A172 (cell line): ENCODE data around the gene RUNDC1. TPM values are rescaled to one million over a fixed set of nuclear protein-coding genes. Genes with fewer than 3 reads are reported as not detected.
"Not testable (repeated sequence)": the region's sequence is repeated elsewhere in the genome, so short reads cannot be mapped to it uniquely, and the experiment has no call there.

Source experiments
- DNase-seq: peaks from one replicate; pipeline ENCODE4 v3.0.0-alpha.2; 2015; ENCODE audit warnings: low spot score
- total RNA-seq: library from RNA; depleted of rRNA; stranded (reverse); fragments of >200 nt; shearing (Covaris generic); gene quantifications from 2 replicates; pipeline ENCODE4 v1.2.3, GENCODE V29; 2014; rRNA removed

RUNDC1 gene
- total RNA-seq, result 7.4 and 8.5 TPM in 2 replicates

DNA sequence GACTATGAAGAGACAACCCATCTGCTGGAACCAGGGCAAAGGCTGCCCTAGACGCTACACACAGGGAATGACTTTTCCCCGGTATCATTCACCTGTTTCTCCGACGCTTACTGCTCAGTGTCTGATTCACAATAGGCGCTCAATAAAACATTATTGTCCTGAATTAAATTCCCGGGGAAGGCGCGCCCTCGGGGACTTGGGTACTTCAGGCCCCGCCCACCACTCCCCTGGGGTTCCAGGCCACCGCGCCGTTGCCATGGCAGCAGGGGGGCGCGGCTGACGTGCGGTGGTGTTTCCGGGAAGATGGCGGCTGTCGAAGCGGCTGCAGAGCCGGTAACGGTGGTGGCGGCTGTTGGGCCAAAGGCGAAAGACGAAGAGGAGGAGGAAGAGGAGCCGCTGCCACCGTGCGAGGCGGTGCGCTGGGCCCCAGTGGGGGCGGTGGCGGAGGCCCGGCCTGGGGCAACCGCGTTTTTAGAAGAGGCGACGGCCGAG, at the start of gene RUNDC1:
TSS of gene RUNDC1 (plus strand) at position 292 of the 492 bp plus-strand sequence. CDS start at position 304, 12 bp downstream.
- DNase-seq, result peak; percentile 79

DNA sequence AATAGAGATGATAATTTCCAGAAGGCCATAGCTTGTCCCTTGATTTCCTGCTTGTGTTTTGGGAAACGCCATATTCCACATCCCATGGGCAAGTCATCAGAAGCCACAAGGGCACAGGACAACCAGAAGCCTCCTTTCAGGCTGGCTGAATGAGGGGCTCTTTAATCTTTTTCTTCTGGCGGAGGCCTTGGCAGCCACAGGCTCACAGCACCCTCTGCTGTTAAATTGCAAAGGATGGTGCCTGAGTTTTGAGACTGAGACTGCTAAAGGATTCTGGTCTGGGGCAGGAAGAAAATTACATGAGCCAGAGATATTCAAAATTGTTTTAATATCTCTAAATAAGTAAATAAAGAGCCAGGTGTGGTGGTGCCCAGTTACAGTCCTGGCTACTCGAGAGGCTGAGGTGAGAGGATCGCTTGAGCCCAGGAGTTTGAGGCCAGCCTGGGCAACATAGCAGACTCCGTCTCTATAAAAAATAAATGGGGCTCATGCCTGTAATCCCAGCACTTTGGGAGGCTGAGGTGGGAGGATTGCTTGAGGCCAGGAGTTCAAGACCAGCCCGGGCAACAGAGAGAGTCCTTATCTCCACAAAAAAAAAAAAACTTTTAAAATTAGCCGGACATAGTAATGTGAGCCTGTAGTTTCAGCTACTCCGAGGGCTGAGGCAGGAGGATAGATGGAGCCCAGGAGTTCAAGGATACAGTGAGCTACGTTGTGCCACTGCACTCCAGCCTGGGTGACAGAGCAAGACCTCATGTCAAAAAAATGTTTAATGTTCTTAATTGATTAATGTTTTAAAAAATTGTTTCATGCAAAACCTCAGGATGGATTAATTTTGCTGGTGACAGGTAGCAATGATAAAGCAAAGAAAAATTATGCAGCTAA, 42.4 kb upstream of the RUNDC1 start:
- peak; percentile 55 for DNase-seq

DNA sequence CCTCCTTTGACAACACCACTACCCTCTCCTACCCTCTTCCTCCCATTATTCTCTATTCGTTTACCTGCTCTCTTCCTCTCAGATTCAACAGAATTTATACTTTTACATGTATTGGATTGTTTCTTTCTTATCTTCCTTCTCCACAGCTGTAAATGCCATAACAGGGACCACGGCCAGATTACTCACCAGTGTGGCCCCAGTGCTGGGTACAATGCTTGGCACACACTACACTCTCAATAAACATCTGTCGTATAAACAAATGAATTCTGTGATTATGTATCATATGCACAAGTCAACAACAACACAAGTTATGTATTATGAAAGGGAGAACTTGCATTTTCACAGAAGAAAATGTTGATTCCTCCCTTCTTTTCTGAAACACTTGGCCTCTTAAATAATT, 36.2 kb upstream of the RUNDC1 start:
- DNase-seq, result no peak

DNA sequence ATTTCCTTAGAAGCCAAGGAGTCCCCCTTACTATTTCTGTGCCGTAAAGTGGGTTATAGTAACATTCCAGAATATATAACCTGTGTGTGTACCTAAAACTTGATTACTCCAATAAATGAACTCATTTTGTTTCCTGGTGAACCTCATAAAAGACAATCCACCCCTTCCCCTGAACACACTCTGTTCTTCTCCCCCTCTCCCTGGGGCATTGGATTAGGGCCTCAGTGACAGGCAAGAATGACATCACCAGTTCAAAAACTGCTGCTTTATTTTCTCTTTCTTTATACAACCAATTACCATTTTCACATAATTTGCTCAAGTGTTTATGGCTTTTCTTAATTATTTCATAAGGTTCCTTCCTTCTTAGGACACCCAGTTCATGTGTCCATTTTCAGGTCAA, 33.6 kb upstream of the RUNDC1 start:
- DNase-seq, result no peak

DNA sequence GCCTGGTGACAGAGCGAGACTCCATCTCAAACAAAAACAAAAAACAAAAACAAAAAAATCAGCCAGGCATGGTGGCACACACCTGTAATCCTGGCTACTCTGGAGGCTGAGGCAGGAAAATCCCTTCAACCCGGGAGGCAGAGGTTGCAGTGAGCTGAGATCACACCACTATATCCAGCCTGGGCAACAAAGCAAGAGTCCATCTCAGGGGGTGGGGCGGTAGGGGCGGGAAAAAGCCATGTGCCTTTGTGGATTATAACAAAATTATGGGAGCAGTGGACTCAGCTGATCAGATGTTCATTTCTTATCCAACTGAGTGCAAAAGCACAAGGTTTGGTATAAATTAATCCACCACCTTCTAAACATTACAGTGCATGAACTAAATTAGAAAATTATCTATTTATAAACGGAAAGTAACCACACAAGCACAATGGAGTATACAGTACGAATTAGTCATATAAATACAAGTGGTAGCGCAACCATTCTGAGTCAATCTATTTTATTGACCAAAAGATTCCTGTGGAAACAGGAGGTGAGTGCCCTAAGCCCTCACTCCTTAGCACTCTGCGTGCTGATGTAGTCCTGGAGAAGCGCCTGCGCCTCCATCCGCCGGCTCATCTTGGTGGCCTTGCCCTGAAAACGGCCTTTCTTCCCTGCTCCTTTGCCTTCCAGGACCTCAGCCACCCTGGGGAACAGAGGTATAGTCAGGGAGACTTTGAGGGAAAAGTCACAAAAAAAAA, 30.2 kb upstream of the RUNDC1 start:
- DNase-seq, result no peak

DNA sequence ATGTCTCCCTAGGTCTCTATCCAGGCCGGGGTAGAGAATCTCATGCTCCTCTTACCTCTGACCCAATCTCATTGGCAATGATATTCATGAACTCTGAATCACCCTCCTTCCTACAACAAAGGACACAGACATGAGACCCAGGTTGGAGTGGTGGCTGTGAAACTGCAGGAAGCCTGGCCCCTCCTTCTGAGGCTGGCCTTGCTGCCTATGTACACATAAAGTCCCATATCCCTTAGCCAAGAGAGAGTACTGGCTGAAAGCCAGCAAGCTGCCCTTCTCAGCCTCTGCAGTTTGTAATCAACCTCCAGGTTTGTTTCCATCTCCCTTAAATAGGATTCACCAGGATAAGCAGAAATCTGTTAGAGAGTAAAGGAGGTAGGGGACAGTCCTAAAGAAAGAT, 26.7 kb upstream of the RUNDC1 start:
- DNase-seq, result no peak

DNA sequence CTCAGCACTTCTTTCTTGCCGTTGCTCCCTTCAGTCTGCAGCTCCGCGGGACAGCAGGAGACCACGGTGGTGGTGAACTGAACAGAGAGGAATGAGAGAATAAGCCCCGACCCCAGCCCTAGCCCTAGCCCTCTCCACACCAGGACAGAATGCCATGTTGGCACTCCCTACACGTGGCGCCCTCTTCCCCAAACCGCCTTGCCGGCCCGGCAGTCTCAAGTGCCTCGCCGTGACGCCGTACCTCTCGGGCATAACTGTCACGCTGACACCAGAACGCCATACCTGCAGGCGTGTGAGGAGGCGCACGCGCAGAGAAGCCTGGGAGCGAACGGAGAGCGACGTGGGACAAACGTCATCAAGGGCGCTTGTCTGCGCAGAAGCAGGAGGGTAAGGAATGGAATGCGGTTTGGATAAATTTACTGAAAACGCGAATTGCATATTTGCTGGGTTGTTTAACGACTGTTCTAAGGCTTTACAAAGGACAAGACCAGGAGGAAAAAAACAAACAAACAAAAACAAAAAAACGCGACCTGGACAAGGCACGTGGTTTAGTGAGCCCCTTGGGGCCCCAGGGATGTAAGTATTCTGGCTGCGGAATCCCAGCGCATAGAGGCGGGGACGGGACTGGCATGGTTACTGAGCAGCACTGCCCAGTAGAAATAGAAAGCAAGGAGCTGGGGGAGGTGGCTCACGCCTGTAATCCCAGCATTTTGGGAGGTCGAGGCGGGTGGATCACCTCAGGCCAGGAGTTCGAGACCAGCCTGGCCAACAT, 16.0 kb upstream of the RUNDC1 start, which contains the start of gene AARSD1:
TSS of gene AARSD1 (minus strand) at position 294 of the 772 bp plus-strand sequence. CDS start at position 280, 14 bp downstream.
- peak; percentile 86 for DNase-seq

DNA sequence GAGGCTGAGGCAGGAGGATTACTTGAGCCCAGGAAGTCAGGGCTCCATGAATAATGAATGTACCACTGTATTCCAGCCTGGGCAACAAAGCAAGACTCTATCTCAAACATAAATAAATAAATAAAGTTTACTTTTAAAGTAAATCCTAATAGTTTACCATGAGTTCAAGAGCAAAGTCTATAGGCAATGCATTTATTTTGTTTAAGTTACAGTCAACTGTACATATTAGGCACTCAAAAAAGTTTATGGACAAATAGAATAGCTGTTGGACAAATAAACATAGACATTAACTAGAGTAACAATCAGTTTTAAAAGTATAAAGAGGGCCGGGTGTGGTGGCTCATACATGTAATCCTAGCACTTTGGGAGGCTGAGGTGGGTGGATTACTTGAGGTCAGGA, 12.4 kb upstream of the RUNDC1 start:
- no peak for DNase-seq

DNA sequence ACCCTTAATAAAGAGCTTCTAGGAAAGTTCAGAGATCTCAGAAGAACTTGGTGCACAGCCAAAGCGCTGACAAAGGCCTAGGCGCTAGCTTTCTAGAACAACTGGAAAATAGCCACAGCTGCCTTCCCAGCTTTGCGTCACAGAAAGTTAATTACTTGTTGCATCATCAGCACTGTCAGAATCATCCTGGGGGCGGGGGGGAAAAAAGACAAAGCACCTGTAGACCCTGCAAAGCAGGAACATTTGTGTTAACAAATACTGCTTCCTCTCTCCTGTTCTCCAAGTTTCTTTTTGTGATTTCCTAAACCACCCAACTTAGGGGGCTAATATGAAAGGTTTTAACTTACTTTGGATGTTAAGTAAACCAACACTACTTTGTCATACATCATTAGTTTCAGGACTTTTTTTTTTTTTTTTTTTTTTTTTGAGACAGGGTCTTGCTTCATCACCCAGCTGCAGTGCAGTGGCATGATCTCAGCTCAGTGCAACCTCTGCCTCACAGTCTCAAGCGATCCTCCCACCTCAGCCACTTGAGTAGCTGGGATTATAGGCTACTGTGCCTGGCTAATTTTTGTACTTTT, 11.3 kb upstream of the RUNDC1 start:
- DNase-seq, result no peak

DNA sequence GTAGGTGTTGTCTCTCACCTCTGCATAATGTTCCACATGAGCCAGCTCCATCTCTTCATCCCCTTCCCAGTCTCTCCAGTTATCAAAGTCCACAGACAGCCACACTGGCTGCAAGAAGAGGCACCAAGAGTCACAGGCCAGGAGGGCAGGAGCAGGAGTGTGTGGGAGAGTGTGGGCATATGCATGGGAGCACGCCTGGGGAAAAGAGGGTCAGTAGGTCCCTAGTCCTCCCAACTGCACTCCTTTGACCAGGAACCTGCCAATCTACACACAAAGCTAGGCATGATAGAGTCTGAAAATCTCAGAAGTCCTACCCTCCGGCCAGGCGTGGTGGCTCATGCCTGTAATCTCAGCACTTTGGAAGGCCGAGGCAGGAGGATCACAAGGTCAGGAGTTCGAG, 8.8 kb upstream of the RUNDC1 start:
- no peak for DNase-seq

DNA sequence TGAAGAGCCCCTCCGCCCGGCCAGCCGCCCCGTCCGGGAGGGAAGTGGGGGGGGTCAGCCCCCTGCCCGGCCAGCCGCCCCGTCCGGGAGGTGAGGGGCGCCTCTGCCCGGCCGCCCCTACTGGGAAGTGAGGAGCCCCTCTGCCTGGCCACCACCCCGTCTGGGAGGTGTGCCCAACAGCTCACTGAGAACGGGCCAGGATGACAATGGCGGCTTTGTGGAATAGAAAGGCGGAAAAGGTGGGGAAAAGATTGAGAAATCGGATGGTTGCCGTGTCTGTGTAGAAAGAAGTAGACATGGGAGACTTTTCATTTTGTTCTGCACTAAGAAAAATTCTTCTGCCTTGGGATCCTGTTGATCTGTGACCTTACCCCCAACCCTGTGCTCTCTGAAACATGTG, 7.0 kb upstream of the RUNDC1 start:
- not testable (repeated sequence) for DNase-seq

DNA sequence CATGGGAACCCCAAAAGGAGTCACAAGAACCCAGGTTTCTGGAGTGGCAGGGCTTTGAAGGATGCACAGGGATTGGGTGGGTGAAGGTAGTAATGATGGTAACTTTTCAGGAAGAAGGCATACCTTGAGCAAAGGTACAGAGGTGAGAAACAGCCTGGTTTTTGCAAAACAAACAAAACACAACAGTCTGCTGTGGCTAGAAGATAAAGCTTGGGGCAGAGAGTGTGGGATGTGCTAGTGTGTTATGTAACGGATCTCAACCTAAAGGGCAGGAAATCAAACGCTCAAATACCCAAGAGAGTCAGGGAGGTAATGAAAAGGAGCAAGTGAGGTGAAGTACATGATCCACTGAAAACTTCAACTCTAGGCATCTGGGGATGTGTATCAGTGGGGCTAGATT, 5.1 kb upstream of the RUNDC1 start:
- DNase-seq, result no peak

DNA sequence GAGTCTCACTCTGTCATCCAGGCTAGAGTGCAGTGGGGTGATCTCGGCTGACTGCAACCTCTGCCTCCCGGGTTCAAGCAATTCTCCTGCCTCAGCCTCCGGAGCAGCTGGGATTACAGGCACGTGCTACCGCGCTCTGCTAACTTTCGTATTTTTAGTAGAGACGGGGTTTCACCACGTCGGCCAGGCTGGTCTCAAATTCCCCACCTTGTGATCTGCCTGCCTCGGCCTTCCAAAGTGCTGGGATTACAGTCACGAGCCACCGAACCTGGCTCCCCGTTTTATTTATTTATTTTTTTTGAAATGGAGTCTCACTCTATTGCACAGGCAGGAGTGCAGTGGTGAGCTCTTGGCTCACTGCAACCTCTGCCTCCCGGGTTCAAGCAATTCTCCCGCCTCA, 4.7 kb upstream of the RUNDC1 start:
- DNase-seq, result not testable (repeated sequence)

DNA sequence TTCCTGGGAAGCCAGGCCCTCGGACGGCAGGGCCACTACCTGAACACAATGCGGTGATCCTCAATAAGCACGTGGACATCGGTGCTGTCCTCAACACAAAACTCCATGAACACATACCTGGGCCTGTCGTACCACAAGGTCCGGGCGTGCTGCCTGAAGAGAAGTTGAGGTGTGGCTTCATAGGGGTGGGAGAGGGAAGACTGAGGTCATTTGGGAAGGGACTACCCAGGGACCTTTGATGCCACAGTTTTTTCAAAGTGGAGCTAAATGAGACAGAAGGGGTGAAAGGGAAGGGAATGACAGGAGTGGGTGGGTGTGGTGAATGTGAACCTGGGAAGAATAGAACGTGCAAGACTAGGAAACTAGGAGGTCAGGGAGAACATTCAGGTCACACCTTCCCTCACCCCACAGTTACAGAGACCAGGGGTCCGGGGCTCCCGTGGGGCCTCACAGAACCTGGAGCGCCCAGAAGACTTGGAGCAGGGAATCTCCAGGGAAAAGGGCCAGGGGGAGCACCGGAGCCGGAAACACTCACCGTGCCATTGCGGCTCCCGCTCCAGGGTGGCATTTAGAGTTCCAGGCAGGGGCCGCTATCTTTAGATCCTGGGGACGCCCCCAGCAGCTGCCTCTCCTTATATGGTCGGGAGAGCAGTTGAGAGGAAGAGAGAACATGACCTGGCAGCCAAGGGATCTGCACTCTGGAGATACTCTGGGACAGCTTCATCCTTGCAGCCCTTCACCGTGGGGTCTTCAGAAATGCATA, 673 bp upstream of the RUNDC1 start, which contains the start of gene PTGES3L:
TSS of gene PTGES3L (minus strand) at position 570 of the 763 bp plus-strand sequence. CDS start at position 543, 27 bp downstream.
- peak; percentile 66 for DNase-seq

DNA sequence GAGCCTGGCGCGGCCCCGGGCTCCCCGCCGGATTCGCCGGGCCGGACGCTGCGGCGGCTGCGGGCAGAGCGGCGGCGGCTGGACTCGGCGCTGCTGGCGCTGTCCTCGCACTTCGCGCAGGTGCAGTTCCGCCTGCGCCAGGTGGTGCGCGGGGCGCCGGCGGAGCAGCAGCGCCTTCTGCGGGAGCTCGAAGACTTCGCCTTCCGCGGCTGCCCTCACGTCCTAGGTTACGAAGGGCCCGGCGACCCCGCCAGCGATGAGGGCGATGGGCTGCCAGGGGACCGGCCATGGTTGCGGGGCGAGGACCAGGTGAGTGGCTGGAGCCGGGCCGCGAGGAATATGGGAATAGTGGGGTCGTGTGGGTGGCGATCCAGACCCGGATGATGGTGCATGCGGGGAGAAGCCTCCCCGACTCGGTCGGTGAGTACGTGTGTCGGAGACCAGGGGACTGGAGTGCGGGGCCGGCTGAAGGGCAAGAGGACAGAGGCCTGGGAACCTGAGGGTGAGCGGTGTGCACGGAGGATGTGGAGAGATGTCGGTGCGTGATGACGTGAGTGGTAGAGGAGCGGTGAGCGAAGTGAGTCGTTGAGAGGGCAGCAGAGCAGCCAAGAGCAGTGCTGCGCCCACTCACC, 517 bp downstream of the RUNDC1 start:
- peak; percentile 64 for DNase-seq

DNA sequence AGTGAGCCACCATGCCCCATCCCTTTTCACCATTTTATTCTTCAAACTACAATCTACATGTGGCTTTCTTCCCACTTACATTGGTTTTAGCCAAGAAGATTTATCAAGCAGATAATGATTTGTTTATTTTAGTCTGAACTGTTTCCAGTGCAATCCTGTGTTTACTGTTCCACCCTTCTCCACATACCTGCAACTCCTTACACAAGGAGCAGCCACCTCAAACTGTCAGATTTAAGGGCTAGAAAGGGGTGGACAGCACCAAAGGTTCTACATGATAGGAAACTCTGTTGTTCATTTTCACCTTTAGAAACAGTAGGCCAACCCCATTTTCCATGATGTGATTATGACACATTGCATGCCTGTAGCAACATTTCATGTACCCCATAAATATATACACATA, 1.9 kb downstream of the RUNDC1 start:
- no peak for DNase-seq

DNA sequence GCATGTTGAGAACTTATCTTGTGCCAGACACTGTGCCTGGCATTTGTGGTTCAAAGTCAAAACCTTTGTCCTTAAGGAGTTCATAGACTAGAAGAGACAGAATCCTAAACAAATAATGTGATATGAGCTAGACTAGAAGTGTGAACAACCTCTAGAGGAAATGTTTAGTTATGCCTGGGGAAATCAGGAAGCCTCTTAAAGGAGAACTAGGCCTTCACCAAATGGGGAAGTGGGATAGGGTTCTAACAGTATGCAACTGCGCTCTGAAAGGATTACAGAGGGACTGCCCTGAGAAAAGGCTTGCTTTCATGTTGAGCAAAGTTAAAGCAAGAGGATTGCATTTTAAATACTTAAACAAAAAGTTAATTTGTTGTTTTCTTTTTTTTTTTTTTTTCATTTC, 4.9 kb downstream of the RUNDC1 start:
- DNase-seq, result no peak

DNA sequence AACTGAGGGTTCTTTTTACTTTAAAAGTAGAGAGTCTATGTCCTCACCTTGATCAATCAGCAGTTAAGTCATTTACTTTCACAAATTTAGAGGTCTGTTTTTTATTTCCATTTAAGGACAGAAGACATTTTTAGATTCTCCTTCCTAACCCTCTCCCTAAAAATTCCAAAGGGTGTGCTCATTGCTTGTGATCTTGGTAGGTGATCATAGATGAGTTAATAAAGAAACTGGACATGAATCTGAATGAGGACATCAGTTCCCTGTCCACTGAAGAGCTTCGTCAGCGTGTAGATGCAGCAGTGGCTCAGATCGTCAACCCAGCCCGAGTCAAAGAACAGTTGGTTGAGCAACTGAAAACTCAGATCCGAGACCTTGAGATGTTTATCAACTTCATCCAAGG, 8.8 kb downstream of the RUNDC1 start:
- no peak for DNase-seq

DNA sequence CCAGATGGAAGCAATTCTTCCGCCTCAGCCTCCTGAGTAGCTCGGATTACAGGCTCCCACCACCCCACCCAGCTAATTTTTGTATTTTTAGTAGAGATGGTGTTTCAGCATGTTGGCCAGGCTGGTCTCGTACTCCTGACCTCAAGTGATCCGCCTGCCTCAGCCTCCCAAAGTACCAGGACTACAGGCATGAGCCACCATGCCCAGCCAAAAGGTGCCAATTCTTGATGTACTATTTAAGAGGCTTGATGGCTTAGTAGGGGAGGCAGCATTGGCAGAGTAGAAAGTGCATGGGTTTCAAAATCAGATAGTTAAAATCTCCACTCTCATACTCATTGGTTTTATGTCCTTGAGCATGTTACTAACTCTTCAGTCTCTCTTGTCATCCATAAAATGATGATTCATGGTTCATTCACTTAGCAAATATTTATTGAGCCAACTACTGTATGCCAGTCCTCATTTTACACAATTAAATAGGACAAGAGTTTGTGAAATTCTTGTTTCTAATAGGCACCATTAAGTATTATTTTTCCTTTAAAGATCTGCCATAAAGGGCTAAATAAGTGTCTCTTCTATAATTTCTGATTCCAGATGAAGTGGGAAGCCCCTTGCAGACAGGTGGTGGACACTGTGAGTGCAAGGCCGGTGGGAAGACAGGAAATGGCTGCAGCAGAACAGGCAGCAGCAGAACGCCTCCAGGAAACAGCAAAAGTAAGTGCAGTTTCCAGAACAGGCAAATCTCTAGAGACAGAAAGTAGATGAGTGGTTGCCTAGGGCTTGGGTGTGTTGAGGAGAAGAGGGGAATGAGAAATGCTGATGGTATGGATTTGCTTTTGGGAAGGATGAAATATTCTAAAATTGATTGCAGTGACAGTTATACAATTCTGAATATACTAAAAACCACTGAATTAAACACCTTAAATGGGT, 9.6 kb downstream of the RUNDC1 start:
- no peak for DNase-seq
